ENCODE results near the gene RUNX2.

RUNX2 gene

GRCh38 chr6:45562171-45562570 lies 234.0 kb downstream of the RUNX2 start:
- DNase-seq (ENCODE audit: extremely low read depth, low read depth) = no peak
- TF ChIP-seq, protein P1, sequence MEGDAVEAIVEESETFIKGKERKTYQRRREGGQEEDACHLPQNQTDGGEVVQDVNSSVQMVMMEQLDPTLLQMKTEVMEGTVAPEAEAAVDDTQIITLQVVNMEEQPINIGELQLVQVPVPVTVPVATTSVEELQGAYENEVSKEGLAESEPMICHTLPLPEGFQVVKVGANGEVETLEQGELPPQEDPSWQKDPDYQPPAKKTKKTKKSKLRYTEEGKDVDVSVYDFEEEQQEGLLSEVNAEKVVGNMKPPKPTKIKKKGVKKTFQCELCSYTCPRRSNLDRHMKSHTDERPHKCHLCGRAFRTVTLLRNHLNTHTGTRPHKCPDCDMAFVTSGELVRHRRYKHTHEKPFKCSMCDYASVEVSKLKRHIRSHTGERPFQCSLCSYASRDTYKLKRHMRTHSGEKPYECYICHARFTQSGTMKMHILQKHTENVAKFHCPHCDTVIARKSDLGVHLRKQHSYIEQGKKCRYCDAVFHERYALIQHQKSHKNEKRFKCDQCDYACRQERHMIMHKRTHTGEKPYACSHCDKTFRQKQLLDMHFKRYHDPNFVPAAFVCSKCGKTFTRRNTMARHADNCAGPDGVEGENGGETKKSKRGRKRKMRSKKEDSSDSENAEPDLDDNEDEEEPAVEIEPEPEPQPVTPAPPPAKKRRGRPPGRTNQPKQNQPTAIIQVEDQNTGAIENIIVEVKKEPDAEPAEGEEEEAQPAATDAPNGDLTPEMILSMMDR (IDR thresholded peaks at IDR 0.05; ENCODE audit: low read depth, low read length) = no peak

DNA sequence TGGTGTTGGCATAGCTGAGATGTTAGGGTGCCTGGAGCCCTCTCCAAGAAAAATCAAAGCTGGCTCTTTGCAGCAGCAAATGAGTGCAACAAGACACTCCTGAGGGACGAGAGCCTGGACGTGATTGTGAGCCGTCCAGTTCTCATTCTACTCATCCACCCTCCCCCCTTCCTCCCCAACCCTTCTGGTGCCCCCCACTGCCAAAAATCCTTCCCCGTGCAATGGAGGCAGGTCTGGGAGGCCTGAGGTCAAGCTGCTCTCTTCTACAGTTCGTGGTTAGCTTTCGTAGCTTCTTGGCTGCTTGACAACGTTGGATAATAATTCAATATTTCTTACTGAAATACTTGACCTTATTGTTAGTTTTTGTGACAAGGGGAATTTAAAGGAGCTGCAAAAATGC lies 234.9 kb downstream of the RUNX2 start:
- no peak for DNase-seq (ENCODE audit: extremely low read depth, low read depth)
- TF ChIP-seq, protein P1 (IDR thresholded peaks at IDR 0.05; ENCODE audit: low read depth, low read length) = no peak

GRCh38 chr6:45563844-45564243 lies 235.7 kb downstream of the RUNX2 start:
- TF ChIP-seq, protein P1 (IDR thresholded peaks at IDR 0.05; ENCODE audit: low read depth, low read length) = no peak
- DNase-seq (ENCODE audit: extremely low read depth, low read depth) = no peak

- DNase-seq (ENCODE audit: extremely low read depth, low read depth) = no peak
- TF ChIP-seq, protein P1 (IDR thresholded peaks at IDR 0.05; ENCODE audit: low read depth, low read length) = no peak
Observed at GRCh38 chr6:45566882-45567281, 238.8 kb downstream of the RUNX2 start.

DNA sequence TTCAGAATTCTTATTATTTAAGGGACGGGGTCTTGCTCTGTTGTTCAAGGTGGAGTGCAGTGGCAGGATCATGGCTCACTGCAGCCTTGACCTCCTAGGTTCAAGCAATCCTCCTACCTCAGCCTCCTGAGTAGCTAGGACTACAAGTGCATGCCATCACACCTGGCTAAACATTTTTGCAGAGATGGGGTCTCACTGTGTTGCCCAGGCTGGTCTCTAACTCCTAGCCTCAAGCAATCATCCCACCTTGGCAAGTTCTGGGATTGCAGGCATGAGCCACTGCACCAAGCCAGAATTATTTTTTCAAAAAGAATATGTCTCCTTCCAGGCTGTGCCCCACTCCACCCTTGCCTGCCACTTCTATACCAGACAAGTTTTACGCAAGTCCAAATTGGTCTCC lies 239.7 kb downstream of the RUNX2 start:
- DNase-seq (ENCODE audit: extremely low read depth, low read depth) = no peak
- TF ChIP-seq, protein P1 (IDR thresholded peaks at IDR 0.05; ENCODE audit: low read depth, low read length) = no peak

GRCh38 chr6:45568626-45569025 lies 240.5 kb downstream of the RUNX2 start:
- TF ChIP-seq, protein P1 (IDR thresholded peaks at IDR 0.05; ENCODE audit: low read depth, low read length) = no peak
- no peak for DNase-seq (ENCODE audit: extremely low read depth, low read depth)

DNA sequence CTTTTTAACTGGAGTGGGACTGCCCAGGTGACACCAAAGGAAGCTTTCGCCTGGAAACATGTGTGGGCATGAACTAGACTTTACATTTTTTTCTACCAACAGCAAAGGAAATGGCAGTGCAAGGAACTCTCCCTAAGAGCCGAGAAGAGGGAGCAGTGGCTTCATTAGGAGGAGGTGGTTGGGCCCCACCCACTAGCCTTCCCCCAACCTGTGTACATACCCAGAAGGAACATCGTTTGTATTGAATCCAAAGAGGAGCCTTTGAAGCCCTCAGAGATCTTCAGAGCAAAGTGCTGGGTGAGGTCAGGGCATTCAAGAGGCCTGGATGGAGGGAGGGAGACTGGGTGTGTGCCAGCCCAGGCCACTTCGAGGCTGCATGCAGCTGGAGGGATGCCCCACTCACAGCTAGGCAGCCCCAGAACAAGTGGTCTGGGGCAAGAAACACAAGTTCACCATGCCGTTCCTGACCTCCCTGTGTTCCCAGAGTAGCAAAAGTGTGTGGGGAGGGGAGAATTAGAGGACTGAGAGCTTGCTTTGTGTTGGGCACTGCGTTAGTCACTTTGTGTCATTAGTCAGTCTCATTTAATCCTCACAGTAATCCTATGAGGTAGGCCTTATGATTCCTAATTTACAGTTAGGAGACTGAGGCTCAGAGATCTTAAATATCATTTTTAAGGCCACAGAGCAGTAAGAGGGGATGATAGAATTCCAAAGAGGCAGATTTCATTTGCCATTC lies 241.2 kb downstream of the RUNX2 start:
- DNase-seq (ENCODE audit: extremely low read depth, low read depth) = no peak
- TF ChIP-seq, protein P1 (IDR thresholded peaks at IDR 0.05; ENCODE audit: low read depth, low read length) = no peak
